H4 (cell line): Measurements from ENCODE around the gene WDR82. TPM values are rescaled to one million over a fixed set of nuclear protein-coding genes. Genes with fewer than 3 reads are reported as not detected.
A peak's percentile ranks its signal among the peaks of the same experiment; 100 is the strongest.
"Not testable (repeated sequence)": the region's sequence is repeated elsewhere in the genome, so short reads cannot be mapped to it uniquely, and the experiment has no call there.

Experiments used
- DNase-seq: peaks from one replicate; pipeline ENCODE4 v3.0.0-alpha.2; 2015; ENCODE audit warnings: low spot score
- total RNA-seq: library from RNA; depleted of rRNA; stranded (reverse); fragments of >200 nt; shearing (Covaris generic); gene quantifications from 2 replicates; pipeline ENCODE4 v1.2.3, GENCODE V29; 2014

The WDR82 gene
- total RNA-seq, 1 experiment from 2014 or later: 33.7 TPM

DNA sequence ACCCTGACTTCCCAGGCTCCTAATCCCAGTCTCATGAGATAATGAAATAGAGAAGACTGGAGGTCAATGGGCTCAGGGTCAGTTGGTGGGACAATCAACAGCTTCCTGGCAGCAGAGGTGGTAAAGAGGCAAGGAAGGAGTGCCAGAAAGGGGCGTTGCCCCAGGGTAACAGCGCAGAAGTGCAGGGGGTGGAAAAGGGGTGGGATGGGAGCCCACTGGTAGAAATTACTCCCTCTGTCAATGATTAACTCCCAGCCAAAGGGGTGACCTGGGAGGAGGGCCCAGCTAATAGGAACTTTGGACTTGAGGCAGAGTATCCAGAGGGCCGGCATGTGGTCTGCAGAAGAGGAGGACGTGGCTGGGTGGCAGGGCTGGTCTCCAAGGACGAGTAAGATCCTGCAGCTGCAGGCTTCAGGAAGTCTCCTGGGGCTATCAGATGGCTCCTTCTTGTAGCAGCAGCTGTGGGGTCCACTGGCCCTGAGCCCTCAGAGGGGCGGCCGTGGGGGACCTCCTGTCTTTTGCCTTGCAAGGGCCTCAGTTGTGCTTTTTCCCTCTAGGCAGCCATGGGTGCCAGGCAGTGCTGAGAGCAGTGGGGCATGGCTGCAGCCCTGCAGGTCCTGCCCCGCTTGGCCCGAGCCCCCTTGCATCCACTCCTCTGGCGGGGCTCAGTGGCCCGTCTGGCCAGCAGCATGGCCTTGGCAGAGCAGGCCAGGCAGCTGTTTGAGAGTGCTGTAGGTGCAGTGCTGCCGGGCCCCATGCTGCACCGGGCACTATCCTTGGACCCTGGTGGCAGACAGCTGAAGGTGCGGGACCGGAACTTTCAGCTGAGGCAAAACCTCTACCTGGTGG, 11.5 kb upstream of the WDR82 start:
- DNase-seq: no peak

DNA sequence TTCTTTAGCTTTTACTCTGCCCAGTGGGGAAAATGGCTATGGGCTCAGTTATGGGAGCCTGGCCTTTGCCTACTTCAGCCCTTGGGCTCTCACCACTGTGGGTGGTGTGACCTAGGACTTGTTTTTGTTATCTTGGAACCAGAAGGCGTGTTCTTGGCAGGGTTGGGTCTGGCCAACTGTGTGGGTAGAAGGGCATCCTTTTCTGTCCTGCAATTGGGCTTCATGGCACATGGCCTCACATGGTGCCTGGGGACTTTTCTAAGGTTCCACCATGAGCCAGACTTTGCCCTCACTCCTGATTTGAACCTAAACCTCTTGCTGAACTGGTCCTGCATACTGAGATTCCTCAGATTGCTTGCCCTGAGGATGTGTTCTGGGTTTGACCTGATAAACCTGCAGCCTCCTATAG, 10.9 kb upstream of the WDR82 start:
- no peak for DNase-seq

DNA sequence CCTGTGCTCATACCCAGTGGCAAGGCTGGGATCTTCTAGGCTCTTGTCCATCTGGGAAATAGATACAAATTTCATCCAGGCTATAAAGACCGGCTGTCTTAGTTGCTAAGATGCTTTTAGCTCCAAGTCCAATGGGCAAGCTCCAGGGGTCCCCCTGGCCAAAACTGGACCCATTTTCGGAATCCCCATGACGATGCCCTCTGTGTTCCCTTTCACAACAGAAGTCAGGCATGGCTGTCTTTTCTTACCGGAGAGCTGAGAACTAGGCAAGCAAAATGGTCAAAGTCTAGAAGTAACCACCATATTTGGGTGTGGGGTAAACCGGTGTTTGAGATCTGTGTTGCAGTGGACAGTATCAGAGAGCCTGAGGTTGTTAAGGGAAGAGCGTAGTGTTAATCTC, 10.2 kb upstream of the WDR82 start:
- DNase-seq: no peak

DNA sequence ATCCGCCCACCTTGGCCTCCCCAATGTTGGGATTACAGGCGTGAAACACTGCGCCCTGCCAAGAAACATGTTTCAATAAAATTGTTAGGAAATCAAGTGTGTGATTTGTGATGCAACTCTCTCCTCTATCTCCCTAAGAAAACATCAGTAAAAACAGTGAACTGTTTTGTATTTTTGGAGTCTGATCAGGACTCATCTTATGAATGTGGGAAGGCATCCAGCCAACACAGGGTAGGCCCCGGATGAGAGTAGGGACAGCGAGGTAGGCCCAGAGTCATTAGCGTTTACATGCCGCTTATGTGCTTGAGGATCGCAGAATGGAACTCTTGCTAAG, 8.3 kb upstream of the WDR82 start:
- no peak for DNase-seq

DNA sequence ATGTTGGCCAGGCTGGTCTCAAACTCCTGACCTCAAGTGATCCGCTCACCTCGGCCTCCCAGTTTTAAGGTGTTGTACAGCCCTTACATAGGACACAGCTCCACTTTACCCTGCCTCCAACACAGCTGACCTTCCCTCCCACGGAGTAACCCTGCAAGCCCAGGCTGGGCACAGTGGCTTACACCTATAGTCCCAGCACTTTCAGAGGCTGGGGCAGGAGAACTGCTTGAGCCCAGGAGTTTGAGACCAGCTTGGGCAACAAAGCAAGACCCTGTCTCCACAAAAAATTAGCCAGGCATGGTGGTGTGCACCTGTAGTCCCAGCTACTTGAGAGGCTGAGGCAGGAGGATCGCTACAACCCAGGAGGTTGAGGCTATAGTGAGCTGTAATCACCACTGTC, 5.6 kb upstream of the WDR82 start:
- not testable (repeated sequence) for DNase-seq

DNA sequence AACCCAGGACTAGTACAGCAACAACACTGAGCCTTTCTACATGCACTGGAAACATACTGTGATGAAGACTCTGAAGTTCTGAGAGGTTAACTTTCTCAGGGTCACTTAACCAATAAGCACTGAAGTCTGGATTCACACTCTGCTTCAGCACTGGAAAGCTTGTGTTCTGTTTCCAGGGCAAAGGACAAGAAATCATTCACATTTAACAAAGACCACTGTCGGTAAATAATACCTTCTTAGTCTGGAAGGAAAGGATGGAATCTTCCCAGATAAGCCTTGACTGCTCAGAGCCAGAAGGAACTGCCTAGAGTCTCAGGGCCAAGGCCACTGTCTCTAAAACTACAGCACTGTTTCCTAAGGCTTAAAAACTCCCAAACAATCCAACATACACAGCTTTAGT, 4.9 kb upstream of the WDR82 start:
- DNase-seq: no peak

DNA sequence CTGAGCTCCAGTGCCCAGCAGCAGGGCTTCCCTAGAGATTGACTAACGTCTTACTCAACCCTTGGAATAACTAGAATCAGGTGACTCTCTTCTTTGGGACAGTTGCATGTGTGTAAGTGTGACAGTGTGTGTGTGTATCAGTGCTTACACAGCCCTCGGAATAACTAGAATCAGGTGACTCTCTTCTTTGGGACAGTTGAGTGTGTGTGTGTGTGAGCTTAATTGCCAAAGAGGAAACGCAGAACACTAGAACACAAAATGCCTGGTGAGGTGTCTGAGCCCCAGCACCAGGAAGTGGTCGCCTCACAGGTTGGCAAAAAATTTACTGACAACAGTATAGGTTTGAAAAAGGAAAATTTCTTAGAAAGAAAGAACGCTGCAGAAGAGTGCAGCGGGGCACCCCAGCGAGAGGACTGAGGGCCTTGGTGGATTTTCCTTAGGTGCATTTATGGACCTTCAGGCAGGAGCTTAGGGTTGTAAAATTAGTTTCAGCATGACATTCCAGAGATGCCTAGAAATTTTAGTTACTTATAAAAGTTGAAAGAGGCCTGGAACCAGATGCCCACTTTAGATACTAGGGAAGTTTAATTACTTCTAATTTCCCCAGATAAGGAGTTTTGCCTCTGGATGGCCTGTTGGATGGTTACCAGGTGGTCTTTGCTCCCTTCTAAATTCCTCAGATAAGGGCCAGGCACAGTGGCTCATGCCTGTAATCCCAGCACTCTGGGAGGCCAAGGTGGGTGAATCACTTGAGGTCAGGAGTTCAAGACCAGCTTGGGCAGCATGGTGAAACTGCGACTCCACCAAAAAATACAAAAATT, 3.7 kb upstream of the WDR82 start:
- no peak for DNase-seq

DNA sequence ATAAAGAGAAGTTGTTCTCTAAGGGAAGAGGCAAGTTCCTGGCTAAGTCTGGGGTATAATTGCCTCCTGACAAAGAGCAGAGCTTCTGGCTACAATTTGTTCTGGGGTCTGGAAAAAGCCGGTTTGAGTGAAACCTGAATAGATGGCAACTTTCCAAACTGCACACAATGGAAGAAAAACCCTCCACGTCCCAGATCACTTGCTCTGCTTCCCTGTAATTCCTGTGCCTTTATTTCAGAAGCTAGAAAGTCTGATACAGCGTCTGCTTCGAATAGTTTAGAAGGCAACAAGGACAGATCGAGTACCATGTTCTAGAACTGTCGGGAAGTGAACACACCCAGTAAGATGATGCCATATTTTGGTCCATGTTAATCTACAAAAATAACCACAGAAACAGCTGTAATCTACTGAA, 1.6 kb upstream of the WDR82 start:
- no peak for DNase-seq

DNA sequence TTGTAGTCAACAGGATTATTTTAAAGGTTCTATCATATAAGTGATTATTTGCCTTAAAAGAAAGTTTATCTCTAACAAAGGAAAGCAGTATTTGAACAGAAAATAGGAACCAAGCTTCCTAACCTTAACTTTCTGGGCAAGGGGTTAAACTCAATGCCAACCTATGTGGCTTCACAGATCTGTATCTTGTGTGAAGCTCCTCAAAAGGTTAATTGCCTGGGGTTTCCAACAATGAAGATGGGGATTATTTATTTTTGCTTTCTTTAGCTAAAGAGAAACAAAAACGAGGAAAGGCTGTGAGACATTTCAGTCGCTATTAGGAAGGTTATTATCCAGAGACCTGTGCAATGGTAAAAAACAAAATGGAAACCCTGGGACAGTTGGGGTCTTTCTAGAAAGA, 1.1 kb upstream of the WDR82 start:
- no peak for DNase-seq

DNA sequence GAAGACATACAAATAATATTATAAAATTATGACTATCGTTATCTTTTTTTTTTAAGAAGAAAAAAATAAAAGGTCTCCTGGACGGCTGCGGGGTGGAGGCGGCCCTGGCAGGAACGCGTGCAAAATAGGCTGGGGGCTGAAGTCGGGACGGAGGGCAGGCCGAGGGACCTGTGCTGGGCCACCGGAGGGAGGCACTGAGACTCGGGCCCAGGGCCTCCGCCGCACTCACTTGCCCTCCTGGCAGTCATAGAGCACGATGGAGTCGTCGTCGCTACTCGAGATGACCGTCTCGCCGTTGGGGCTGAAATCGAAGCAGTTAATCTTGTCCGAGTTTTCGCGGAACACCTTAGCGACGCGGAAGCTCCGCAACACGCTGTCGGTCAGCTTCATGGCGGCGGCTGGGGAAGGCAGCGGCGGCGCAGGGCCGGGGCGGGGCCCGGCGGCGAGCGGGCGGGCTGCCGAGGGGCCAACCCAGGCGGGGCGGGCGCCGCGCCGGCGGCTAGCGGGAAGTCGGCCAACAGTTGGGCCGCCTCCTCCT, 408 bp downstream of the WDR82 start:
- DNase-seq: peak; percentile 22

DNA sequence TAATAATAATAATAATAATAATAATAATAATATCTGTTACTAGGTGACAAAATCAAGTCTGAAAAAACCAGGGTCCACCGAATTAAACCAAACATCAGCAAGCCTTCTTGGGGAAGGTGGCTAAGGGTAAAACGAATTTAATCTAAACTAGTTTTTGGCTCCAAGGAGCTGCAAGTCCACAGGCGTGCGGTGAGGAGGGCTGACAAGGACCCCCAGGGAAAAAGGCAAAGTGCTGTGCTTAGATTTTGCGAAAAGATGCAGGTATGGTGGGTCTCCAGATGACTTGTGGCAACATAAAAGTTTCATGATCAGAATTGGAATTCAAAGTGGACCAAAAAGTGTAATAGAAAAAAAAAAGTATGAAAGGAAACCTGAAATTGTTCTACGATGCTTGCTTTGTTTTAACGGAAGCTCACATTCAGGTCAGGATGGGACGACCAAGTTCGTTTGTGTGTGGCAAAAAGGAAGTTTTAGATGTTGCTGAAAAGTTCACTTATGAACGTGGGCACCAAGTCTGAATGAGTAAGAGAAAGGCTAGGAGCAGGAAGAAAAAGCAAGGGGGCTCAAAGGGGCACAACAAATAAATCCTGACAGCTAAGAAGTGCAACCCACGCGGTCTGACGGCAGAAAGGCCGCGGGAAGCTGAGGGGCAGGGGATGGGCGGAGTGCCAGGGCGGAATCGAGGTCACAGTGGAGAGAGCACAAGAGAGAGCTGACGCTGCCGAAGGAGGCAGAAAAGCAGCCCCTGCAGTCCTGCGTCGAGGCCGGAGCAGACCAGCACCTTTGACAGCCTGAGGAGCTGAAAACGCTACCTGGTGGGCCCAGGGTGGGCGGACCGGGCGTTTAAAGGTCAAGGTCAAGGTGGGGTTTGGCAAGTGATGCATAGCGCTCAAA, 1.1 kb downstream of the WDR82 start:
- peak; percentile 35 for DNase-seq

DNA sequence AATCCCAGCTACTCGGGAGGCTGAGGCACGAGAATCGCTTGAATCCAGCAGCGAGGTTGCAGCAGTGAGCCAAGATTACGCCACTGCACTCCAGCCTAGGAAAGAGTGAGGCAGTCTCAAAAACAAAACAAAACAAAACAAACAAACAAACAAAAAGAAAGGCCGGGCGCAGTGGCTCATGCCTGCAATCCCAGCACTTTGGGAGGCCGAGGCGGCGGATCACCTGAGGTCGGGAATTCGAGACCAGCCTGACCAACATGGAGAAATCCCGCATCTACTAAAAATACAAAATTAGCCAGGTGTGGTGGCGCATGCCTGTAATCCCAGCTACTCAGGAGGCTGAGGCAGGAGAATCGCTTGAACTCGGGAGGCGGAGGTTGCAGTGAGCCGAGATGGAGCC, 3.7 kb downstream of the WDR82 start:
- DNase-seq: not testable (repeated sequence)

DNA sequence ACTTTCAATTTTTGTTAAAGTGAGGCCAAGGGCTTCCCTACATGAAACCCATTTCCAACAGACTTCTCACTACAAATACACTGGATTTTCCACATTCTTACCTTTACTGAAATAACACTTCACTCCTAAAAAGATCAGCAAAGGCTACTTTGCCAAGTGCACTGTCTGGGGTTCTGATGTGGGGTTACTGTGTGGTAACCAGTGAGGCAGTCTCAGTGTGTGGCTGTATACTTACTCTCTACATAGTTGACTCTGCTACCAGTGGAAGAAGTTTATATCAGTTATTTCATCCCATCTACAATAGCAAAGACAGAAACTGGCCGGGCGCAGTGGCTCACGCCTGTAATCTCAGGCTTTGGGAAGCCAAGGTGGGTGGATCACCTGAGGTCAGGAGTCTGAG, 5.6 kb downstream of the WDR82 start:
- no peak for DNase-seq

DNA sequence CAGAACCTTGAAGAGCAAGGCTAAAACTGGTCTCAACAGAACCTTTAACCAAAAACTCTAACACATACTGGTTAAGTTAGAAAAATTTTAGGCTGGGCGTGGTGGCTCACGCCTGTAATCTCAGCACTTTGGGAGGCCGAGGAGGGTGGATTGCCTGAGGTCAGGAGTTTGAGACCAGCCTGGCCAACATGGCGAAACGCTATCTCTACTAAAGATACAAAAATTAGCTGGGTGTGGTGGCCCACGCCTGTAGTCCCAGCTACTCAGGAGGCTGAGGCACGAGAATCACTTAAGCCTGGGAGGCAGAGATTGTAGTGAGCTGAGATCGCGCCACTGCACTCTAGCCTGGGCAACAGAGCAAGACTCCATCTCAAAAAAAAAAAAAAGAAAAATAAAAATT, 6.3 kb downstream of the WDR82 start:
- not testable (repeated sequence) for DNase-seq

DNA sequence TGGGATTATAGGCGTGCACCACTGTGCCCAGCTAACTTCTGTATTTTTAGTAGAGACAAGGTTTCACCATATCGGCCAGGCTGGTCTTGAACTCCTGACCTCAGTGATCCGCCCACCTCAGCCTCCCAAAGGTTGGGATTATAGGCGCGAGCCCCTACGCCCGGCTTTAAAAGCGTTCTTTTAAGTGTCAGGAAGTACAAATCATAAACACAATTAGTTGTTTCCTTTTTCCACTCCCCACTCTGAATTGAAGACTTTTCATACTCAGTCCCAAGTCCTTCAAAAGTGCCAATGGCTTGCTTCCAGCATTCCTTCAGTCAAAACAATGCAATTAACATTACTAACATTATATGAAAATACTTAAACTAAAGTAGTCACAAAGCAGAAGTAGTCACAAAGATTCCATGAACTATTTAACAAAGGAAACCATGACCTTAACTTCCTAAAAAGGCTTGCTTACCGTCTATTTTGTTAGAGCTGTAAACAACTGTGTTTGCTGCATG, 8.1 kb downstream of the WDR82 start:
- DNase-seq: no peak

DNA sequence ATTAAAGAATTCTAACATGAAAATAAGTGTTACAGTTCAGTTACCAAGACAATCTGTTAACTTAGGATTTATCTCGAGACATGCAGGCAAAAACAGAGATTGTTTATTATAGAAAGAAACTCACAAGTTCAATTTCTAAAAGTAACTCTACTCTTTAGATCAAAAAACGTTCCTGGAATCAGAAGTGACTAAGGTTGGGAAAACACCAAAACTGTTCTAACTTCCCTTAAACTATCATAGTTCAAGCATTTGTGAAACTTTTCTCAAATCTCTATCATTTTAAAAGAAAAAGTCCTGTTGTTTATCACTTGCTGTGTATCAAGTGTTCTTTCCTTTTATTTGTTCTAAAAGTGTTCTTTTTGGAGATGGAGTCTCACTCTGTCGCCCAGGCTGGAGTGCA, 8.7 kb downstream of the WDR82 start:
- no peak for DNase-seq

DNA sequence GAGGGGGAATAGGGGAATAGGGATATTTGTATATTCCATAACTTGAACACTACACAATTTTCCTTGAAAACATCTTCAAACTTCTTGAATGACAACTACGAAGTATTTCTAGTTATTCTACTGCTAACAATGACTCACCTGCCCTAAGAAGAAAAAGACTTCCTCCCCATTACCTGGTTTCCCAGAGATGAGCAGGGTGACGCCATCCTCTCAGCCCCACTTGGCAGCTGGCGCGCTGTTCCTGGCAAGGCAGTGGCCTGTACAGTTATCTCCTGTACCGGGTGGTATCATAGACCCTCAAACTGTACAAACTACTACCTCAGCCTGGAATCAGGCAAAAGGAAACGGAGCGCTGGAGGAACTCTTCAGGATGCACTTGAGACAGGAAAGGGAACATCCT, 10.4 kb downstream of the WDR82 start:
- no peak for DNase-seq

DNA sequence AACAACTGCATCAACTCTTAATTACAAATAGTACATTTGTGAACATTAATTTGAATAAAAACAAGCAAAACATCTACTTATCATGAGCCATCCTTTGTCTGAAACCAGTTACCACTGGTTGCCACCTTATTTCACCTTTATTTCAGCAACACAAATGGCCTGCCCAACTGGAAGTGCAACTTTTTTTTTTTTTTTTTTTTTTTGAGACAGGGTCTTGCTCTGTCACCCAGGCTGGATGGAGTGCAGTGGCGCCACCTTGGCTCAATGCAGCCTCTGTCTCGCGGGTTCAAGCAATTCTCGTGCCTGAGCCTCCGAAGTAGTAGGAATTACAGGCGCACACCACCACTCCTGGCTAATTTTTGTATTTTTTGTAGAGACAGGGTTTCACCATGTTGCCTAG, 13.1 kb downstream of the WDR82 start:
- no peak for DNase-seq

DNA sequence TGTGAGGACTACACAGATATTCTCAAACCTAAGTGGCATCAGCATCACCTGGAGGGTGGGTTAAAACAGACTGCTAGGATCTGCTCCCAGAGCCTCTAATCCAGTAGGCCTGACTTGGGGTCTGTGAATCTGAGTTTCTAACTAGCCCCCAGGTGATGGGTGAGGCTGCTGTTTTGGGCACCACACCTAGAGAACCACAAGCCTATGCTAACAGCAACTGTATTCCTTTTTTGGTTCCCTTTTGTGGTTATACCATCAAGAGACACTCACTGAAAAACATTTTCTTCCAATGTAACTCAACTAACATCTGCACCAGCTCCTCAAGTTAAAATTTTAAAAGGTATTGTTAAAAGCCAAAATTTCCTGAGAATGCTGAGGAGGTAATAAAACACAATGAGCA, 16.0 kb downstream of the WDR82 start:
- DNase-seq: no peak

DNA sequence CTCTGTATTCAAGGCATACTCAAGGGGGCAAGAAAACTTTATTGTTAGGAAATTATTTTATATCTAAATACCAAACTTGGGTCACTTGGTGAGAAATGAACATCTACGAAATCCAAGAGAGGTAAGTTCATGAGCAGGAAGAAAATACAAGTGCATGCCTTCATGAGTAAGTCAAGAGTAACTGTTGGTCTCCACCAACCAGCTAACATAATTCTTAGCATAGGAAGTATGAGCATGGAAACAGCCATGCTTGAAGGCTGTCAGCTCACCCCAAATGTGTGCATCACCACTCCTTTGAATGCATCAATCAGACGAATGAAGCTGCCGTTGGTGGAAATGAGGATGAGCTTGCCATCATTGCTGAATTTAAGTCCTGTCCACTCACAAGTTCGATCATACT, 19.0 kb downstream of the WDR82 start:
- no peak for DNase-seq

DNA sequence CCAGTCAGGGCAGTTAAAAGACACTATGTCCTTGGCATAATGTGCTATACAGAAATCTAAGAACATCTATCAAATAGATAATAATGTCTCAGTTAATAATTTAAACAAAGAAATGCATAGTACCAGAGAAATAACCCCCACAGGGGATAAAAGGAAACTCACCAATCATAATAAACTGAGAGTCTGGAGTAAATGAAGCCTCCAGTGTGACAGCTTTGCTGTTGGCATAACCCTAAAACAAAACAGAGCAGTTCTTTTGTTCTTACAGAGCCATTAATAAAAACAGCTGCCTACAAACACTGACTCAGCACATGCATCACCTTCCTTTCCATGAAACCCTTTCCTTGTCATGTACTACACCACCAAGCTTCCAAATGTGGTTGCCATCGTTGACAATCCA, 19.4 kb downstream of the WDR82 start:
- DNase-seq: no peak

DNA sequence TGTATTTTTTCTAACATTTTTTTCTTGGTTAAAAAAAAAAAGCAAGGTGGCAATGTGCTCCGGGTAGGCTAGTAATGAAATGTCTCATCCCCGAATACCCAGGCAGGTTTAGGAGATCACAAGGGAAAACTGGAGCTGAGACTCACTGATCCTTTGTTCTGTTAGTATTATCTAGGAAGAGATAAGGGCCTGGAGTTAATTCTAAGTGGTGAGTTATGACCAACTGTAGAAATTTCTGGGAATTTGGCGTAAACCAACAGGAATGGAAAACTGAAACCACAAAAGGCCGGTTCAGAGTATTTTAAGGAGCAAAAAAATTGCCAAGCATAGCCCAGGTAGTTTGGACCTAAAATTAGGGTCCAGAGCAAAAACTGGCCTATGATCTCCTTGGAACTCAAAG, 20.5 kb downstream of the WDR82 start:
- DNase-seq: no peak
